GM19324 (cell line): Measurements from ENCODE around the gene MEX3D.

Source experiments
- ATAC-seq: cut with Tn5 transposase; IDR thresholded peaks from one replicate; pipeline ENCODE4 v1.9.1; 2021; ENCODE audit warnings: mild to moderate bottlenecking, moderate library complexity; ENCODE audit not compliant: unreplicated experiment, low FRiP score

The MEX3D gene

GRCh38 chr19:1574354-1575136 lies 6.4 kb upstream of the MEX3D start:
- no peak for ATAC-seq

- no peak for ATAC-seq
These were observed 4.7 kb upstream of the MEX3D start for GRCh38 chr19:1572795-1573194.

- ATAC-seq = no peak
These were observed 3.2 kb upstream of the MEX3D start for GRCh38 chr19:1571358-1571757.

- no peak for ATAC-seq
These were observed 2.7 kb upstream of the MEX3D start for GRCh38 chr19:1570836-1571235.

GRCh38 chr19:1569997-1570396 lies 1.9 kb upstream of the MEX3D start:
- no peak for ATAC-seq

GRCh38 chr19:1567848-1568227 lies 287 bp downstream of the MEX3D start:
- ATAC-seq = peak; percentile 11

GRCh38 chr19:1567116-1567847 lies 843 bp downstream of the MEX3D start:
- no peak for ATAC-seq

- no peak for ATAC-seq
These were observed 1.6 kb downstream of the MEX3D start for GRCh38 chr19:1566392-1567115.

- no peak for ATAC-seq
These were observed 4.9 kb downstream of the MEX3D start for GRCh38 chr19:1563251-1563650.

- no peak for ATAC-seq
These were observed 6.8 kb downstream of the MEX3D start for GRCh38 chr19:1561236-1561842.

GRCh38 chr19:1560286-1560882 lies 7.7 kb downstream of the MEX3D start:
- no peak for ATAC-seq

- ATAC-seq = no peak
These were observed 9.6 kb downstream of the MEX3D start for GRCh38 chr19:1558552-1558951.

GRCh38 chr19:1556390-1557070 lies 11.6 kb downstream of the MEX3D start:
- no peak for ATAC-seq

- no peak for ATAC-seq
These were observed 12.4 kb downstream of the MEX3D start for GRCh38 chr19:1555487-1556389.

- no peak for ATAC-seq
These were observed 13.2 kb downstream of the MEX3D start for GRCh38 chr19:1554968-1555367.

- no peak for ATAC-seq
These were observed 14.7 kb downstream of the MEX3D start for GRCh38 chr19:1553415-1553814.

- ATAC-seq = no peak
These were observed 16.8 kb downstream of the MEX3D start for GRCh38 chr19:1551068-1552040.
